ENCODE results near the gene CRACDL. TPM values are rescaled to one million over a fixed set of nuclear protein-coding genes. Genes with fewer than 3 reads are reported as not detected.
A peak's percentile ranks its signal among the peaks of the same experiment; 100 is the strongest.

CRACDL gene
- total RNA-seq, 4 donors from 2014 or later = 7.2 to 19.0 (median 15.4) TPM

DNA sequence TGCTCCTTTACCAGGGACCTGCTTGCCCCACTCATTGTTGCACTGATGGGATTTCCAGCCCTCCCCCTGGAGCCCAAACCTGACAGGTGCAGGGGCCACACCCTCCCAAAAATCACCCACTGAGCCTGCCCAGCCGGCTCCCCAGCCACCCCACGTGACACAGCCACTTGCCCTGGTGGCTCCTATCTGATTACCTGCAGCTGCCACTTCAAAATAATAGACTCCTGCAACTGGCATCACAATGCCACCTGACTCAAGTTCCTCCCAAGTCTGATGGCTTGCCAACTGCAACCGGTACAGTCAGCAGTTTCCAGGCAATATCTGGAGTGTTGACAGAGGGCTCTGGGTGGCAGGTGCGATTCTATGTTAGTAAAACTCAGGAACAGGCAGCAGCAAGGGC, 66.2 kb downstream of the CRACDL start:
- Histone ChIP-seq H3K27ac (peak overlapping the region in 1 of 4 donors; percentile 51), H3K36me3 (no peaks in the 10 kb centered on the region), H3K4me1 (no peaks in the 10 kb centered on the region), H3K4me3 (no peak overlapping the region), H3K9me3 (no peaks in the 10 kb centered on the region), H3K27me3 (no peaks in the 10 kb centered on the region)
- DNase-seq (ENCODE audit: low spot score in 2 of 2) = no peak
- 59 to 66% methylated on average over 4 of the region's 4 CpGs for WGBS, 2 donors
- TF ChIP-seq POLR2A (IDR thresholded peaks at IDR 0.05) (no peak), EP300 (IDR thresholded peaks at IDR 0.05) (no peak)
- TF ChIP-seq, protein P1, sequence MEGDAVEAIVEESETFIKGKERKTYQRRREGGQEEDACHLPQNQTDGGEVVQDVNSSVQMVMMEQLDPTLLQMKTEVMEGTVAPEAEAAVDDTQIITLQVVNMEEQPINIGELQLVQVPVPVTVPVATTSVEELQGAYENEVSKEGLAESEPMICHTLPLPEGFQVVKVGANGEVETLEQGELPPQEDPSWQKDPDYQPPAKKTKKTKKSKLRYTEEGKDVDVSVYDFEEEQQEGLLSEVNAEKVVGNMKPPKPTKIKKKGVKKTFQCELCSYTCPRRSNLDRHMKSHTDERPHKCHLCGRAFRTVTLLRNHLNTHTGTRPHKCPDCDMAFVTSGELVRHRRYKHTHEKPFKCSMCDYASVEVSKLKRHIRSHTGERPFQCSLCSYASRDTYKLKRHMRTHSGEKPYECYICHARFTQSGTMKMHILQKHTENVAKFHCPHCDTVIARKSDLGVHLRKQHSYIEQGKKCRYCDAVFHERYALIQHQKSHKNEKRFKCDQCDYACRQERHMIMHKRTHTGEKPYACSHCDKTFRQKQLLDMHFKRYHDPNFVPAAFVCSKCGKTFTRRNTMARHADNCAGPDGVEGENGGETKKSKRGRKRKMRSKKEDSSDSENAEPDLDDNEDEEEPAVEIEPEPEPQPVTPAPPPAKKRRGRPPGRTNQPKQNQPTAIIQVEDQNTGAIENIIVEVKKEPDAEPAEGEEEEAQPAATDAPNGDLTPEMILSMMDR (IDR thresholded peaks at IDR 0.05) = no peak

DNA sequence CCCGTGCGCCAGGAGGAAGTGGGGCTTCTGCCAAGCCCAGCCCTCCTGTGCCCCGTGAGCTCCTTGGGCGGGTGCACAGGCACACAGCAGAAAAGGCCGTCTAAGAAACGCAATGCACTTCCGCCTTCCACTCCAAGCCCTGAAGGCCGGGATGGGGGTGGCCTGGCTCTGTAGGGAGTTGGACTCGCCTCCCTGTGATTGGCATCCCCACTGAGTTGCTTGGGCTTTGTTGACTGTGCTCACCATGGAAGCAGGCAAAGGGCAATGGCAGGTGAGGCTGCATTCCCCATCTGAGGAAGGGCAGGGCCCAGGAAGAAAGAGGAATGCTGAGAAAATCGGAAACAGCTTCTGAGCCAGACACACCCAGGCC, 66.8 kb downstream of the CRACDL start:
- no peaks in the 10 kb centered on the region for H3K36me3 ChIP-seq
- no peaks in the 10 kb centered on the region for H3K27me3 ChIP-seq
- no peaks in the 10 kb centered on the region for H3K9me3 ChIP-seq
- TF ChIP-seq EP300 (IDR thresholded peaks at IDR 0.05) = no peak
- TF ChIP-seq, protein P1 (IDR thresholded peaks at IDR 0.05) = no peak
- no peak for TF ChIP-seq POLR2A (IDR thresholded peaks at IDR 0.05)
- H3K4me1 ChIP-seq = no peaks in the 10 kb centered on the region
- H3K27ac ChIP-seq = peak overlapping the region in 2 of 4 donors; percentile 51 to 56
- WGBS, 2 donors = 50 to 75% methylated on average over 10 of the region's 10 CpGs
- DNase-seq (ENCODE audit: low spot score in 2 of 2) = no peak
- H3K4me3 ChIP-seq = peak overlapping the region in 1 of 4 donors; percentile 3

DNA sequence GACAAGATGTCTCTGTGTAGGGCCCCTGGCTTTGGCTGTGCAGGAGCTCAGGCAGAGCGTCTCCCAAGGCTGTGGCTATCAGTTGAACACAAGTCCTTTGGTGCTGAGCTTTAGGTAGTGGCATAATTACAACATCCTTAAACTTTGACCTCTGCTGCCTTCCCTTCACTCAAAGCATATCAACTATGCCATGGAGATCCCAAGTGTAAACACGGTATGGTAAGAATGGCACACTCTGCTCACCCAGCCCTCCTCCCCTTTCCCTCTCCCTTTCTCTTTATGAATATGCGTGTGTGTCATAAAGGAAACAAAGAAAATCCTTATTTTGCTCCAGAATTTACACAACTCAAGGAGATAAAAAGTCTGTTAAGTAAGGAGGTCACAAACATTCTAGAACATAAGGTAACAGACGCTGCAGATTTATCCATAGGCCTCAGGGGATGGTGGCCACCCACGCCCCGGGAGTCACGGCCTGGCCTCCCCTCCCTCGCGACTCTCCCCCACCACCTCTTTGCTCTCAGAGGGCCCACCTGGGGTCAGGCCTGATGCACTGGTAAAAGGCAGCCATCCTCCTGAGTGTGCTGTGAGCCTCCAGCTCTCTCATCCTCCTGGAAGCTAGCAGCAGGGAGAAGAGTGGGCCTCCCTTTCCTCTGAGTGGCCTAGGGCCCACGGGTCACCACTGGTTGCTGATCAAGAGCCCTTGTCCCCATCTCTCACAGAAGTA, 67.3 kb downstream of the CRACDL start:
- 72 to 75% methylated on average over 10 of the region's 10 CpGs for WGBS, 2 donors
- no peaks in the 10 kb centered on the region for H3K4me1 ChIP-seq
- H3K4me3 ChIP-seq = peak overlapping the region in 2 of 4 donors; percentile 3 to 29
- no peak for DNase-seq (ENCODE audit: low spot score in 2 of 2)
- H3K27ac ChIP-seq = peak overlapping the region in 2 of 4 donors; percentile 51 to 56
- TF ChIP-seq, protein P1 (IDR thresholded peaks at IDR 0.05) = no peak
- TF ChIP-seq POLR2A (IDR thresholded peaks at IDR 0.05) (no peak), EP300 (IDR thresholded peaks at IDR 0.05) (no peak)
- peaks cover 0 to 1% (median 0%) of the 10 kb centered on the region in 4 donors for H3K9me3 ChIP-seq
- no peaks in the 10 kb centered on the region for H3K27me3 ChIP-seq
- no peaks in the 10 kb centered on the region for H3K36me3 ChIP-seq

- 77 to 79% methylated on average over 7 of the region's 7 CpGs for WGBS, 2 donors
- no peaks in the 10 kb centered on the region for H3K36me3 ChIP-seq
- peaks cover 0 to 7% (median under 1%) of the 10 kb centered on the region in 4 donors for H3K9me3 ChIP-seq
- DNase-seq (ENCODE audit: low spot score in 2 of 2) = no peak
- H3K27ac ChIP-seq = no peak overlapping the region
- H3K4me3 ChIP-seq = no peak overlapping the region
- no peaks in the 10 kb centered on the region for H3K4me1 ChIP-seq
- H3K27me3 ChIP-seq = no peaks in the 10 kb centered on the region
- TF ChIP-seq POLR2A (IDR thresholded peaks at IDR 0.05) (no peak), EP300 (IDR thresholded peaks at IDR 0.05) (no peak)
- TF ChIP-seq, protein P1 (IDR thresholded peaks at IDR 0.05) = no peak
Measured at GRCh38 chr2:98867539-98868309, 68.3 kb downstream of the CRACDL start.

DNA sequence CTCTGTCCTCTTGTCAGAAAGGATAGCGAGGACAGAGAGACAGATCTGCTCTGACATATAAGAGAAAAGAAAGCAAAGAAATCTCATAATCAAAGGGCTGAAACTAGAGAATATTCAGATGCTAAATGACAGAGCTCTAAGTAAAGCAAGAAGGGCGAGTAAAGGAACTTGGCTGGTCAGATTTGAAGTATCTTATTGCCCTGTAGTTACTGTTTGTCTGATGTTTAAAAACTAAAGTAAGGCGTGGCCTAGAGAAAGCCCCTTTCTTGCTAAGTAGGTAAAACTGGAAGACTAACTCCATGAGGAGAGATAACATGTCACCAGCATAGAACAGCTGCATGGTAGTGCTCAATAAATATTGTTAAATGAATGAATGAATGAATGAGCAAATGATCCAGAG, 70.0 kb downstream of the CRACDL start:
- 85 to 88% methylated on average over 3 of the region's 3 CpGs for WGBS, 2 donors
- H3K36me3 ChIP-seq = no peaks in the 10 kb centered on the region
- H3K27me3 ChIP-seq = no peaks in the 10 kb centered on the region
- H3K9me3 ChIP-seq = peaks cover 0 to 24% (median 2%) of the 10 kb centered on the region in 4 donors
- H3K4me1 ChIP-seq = no peaks in the 10 kb centered on the region
- no peak overlapping the region for H3K27ac ChIP-seq
- DNase-seq (ENCODE audit: low spot score in 2 of 2) = no peak
- H3K4me3 ChIP-seq = no peak overlapping the region
- TF ChIP-seq POLR2A (IDR thresholded peaks at IDR 0.05) = no peak
- TF ChIP-seq EP300 (IDR thresholded peaks at IDR 0.05) = no peak
